KOPT-K1 (cell line): ENCODE data around the gene PLAC1.

Experiments used
- H3K27ac ChIP-seq: fragments of 200-600 bp; sonication (generic); 2 replicates; pipeline ENCODE4 v1.5.1; 2016; ENCODE audit warnings: antibody characterized with exemption, mild to moderate bottlenecking, low read depth, low read length; ENCODE audit not compliant: poor library complexity, severe bottlenecking
- H3K36me3 ChIP-seq: fragments of 200-600 bp; sonication (generic); 2 replicates; pipeline ENCODE4 v1.5.1; 2017; ENCODE audit warnings: antibody characterized with exemption, mild to moderate bottlenecking, low read length, moderate library complexity; ENCODE audit not compliant: insufficient read depth
- H3K9me3 ChIP-seq: fragments of 200-600 bp; sonication (generic); 2 replicates; pipeline ENCODE4 v1.5.1; 2017; ENCODE audit warnings: antibody characterized with exemption, low read length, mild to moderate bottlenecking; ENCODE audit not compliant: insufficient read depth, poor library complexity, severe bottlenecking

Gene PLAC1

DNA sequence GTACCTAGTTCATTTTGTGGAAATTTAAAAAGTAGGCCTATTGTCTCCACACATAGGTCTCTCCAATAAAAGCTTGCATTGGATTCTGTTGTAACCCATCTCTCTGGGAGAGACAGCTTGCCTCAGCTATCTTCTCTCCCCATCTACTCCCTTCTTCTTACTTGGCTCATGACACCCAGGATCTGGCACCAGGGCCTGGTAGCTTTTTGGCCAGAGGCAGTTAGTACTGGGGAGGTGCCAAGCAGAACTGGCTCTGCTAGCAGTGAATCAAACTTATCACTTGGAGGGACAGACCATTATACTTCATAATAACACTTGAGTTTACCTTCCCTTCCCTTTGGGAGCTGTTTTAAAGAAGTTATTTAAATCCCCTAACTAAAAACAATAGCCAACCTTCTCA, 31.8 kb downstream of the PLAC1 start:
- Histone ChIP-seq H3K36me3 (no peaks in the 10 kb centered on the region), H3K9me3 (no peaks in the 10 kb centered on the region), H3K27ac (no peak overlapping the region)

- Histone ChIP-seq H3K36me3 (no peaks in the 10 kb centered on the region), H3K27ac (no peak overlapping the region), H3K9me3 (no peaks in the 10 kb centered on the region)
Observed at GRCh38 chrX:134625315-134625718, 33.0 kb downstream of the PLAC1 start.

DNA sequence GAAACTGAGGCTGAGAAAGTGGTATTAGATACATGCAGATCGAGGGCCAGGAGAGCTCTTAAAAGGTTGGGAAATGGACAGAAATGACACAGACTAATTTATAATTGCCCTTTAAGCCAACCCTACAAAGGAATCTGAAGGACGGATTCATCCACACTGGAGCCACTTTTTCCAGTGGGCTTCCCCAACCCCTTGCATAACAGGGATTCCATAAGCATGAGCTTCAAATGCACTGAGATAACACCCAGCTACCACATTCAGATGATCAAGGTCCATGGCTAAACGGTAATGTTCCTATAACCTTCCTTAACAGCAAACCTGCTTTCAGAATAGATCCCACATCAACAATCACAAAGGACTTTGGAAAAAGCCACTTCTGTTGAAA, 34.2 kb downstream of the PLAC1 start:
- H3K36me3 ChIP-seq = no peaks in the 10 kb centered on the region
- H3K9me3 ChIP-seq = no peaks in the 10 kb centered on the region
- no peak overlapping the region for H3K27ac ChIP-seq

DNA sequence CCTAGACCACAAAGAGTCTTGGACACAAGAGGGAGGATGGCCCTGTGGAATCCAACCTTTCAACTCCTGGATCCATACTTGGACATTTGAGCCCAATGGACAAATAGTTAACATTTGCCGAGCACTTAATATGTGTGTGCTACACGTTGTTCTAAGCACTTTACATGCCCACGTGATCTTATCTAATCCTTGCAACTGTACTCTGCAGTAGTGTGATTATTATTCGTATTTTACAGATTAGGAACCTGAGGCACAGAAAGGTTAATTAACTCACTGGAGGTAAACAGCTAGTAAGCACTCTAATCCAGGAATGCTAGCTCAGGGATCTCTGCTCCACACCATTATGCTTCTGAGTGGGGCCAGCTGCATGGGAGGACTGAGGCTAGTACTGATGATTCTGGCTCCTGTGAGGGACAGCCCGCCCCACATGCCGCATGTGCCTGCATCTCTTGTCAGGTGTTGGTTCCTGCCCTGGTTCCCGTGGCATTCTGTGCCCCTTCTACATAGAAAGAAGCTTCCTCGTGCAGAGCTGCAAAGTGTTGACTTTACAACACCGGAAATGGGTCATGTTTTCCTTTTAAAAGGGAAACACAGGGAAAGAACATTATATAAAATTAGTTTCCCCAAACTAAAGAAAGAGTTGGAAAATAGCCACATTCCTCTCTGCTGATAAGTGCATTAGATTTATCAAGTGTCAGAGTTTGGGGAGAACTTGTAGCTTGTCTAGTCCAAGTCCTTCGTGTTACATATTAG, 34.8 kb downstream of the PLAC1 start:
- no peak overlapping the region for H3K27ac ChIP-seq
- H3K9me3 ChIP-seq = no peaks in the 10 kb centered on the region
- no peaks in the 10 kb centered on the region for H3K36me3 ChIP-seq

- no peak overlapping the region for H3K27ac ChIP-seq
- no peaks in the 10 kb centered on the region for H3K9me3 ChIP-seq
Observed at GRCh38 chrX:134622813-134623185, 35.5 kb downstream of the PLAC1 start.

GRCh38 chrX:134622056-134622812, 36.0 kb downstream of the PLAC1 start:
- Histone ChIP-seq H3K36me3 (no peaks in the 10 kb centered on the region), H3K27ac (no peak overlapping the region), H3K9me3 (no peaks in the 10 kb centered on the region)

More at GRCh38 chrX:134622813-134623185, 35.5 kb downstream of the PLAC1 start:
- H3K36me3 ChIP-seq = no peaks in the 10 kb centered on the region

DNA sequence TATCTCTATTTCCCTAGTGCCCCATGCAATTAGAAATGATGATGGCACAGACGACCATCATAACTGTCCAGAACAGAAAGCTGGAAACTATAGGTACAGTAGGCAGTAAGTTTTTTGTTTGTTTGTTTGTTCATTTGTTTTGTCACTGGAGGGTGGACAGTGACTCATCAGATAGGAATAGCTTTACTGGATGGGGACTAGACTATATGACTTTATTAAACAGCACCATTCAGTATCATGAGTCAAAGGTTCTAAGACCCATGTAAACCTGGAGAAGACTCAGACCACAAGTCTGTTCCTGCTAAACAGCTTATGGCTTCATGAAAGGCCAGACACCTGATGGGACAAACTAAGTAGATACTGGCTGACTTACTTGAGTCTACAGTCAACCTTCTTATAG, 38.4 kb downstream of the PLAC1 start:
- Histone ChIP-seq H3K27ac (no peak overlapping the region), H3K9me3 (no peaks in the 10 kb centered on the region)

GRCh38 chrX:134613396-134613795, 44.9 kb downstream of the PLAC1 start:
- no peak overlapping the region for H3K27ac ChIP-seq
- H3K9me3 ChIP-seq = no peaks in the 10 kb centered on the region
- H3K36me3 ChIP-seq = no peaks in the 10 kb centered on the region

More for the DNA sequence above, 38.4 kb downstream of the PLAC1 start:
- H3K36me3 ChIP-seq = no peaks in the 10 kb centered on the region

- Histone ChIP-seq H3K27ac (no peak overlapping the region), H3K36me3 (no peaks in the 10 kb centered on the region), H3K9me3 (no peaks in the 10 kb centered on the region)
Observed at GRCh38 chrX:134608153-134608552, 50.1 kb downstream of the PLAC1 start.

DNA sequence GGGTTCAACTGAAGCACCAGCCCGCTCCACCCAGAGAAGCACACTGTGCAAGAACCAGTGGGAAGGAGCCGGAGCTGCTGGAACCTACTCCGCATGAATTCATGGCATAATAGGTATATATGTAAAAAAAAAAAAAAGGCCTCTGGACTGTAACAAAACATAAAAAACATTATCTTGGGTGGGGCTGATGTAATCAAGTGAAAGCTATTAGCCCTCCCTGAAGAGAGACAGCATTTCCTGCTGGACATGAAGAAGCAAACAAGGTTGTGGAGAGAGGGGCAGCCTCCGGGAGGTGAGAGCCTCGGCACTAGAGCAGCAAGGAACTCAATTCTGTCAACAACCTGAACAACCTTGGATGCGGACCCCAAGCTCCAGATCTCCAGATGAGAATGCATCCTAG, 50.7 kb downstream of the PLAC1 start:
- Histone ChIP-seq H3K36me3 (no peaks in the 10 kb centered on the region), H3K9me3 (no peaks in the 10 kb centered on the region), H3K27ac (no peak overlapping the region)

DNA sequence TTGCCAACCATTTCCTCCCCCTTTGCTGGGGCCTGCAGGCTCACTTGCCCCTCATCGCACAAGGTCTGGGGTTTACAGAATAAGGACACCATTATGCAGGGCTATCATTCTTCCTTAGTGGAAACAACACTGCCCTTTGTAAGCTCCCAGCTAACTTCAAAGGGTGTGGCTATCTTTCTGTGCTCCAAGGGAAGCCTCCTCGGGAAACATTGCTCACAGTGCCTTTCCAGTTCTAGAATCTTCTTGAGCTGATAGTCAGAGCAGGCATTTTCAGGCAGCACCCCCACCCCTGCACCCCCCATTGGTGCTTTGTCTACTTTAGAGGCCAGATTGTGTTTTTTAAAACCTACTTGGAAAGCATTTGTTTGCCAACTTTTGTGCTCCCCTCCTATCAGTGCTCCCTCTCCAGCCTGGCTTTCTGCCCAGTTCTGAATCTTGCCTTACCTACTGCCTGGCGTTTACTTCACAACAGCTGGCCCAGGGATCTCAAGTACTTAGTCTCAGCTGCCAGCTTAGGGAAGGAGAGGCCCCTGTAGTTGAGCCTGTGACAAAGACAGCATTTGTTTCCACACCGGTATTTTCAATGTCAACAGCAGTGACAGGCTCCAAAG, 53.5 kb downstream of the PLAC1 start:
- H3K9me3 ChIP-seq = no peaks in the 10 kb centered on the region
- H3K27ac ChIP-seq = no peak overlapping the region
- H3K36me3 ChIP-seq = no peaks in the 10 kb centered on the region

DNA sequence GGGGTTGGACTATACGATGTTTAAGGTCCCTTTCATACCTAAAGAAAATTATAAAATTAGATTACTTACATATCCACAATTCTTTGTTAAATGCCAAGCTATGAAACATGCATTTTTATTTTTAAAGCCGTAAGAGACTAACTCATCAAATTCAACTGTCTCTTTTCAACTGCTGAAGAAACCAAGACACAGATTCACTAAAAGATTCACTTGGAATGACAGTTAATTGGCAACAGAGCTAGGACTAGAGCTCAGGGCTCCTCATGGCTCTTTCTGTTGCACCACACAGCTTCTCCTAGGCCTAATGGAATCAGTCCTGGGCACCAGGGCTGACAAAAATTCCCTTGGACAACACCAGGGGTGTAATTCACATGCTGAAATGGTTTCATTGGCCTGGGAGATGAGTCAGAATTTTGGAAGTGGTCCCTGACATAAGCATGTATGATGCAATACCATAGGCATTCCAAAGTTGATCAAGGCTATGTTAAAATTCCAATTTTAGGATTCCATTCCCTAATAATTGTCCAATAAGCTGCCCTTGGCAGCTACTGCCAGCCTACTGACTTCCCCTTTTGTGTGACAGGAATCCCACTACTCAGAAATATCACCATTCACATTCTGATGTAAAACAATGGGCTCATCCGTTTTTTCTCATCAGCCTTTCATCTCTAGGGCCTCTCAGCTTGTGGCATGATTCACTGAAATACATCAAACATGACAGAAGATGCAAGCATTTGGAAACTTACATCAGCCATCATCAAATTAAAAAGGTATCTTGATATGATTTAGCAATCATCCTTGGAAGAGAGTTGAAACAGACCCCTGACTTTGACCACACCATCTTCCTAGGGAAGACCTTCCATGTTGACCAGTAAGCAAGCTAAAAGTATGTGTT, 54.2 kb downstream of the PLAC1 start:
- no peaks in the 10 kb centered on the region for H3K9me3 ChIP-seq
- no peak overlapping the region for H3K27ac ChIP-seq
- H3K36me3 ChIP-seq = no peaks in the 10 kb centered on the region

- no peaks in the 10 kb centered on the region for H3K9me3 ChIP-seq
- no peaks in the 10 kb centered on the region for H3K36me3 ChIP-seq
- H3K27ac ChIP-seq = no peak overlapping the region
Observed at GRCh38 chrX:134602410-134602809, 55.9 kb downstream of the PLAC1 start.

GRCh38 chrX:134601240-134601765, 57.0 kb downstream of the PLAC1 start:
- Histone ChIP-seq H3K27ac (no peak overlapping the region), H3K36me3 (no peaks in the 10 kb centered on the region), H3K9me3 (no peaks in the 10 kb centered on the region)
